H1 (cell line): ENCODE results near the gene UNC5B. TPM values are rescaled to one million over a fixed set of nuclear protein-coding genes. Genes with fewer than 3 reads are reported as not detected.
A peak's percentile ranks its signal among the peaks of the same experiment; 100 is the strongest.

Experiments
- CTCF ChIA-PET: fragments of 300-600 bp; sonication (Branson Sonifier 250); formaldehyde crosslinking; loops from one replicate; lab custom pipeline; 2021; ENCODE audit not compliant: partially characterized antibody; lab: Charles Lee
- POLR2A ChIA-PET: fragments of 300-600 bp; sonication (Branson Sonifier 250); formaldehyde crosslinking; loops from one replicate; lab custom pipeline; 2021; ENCODE audit warnings: inconsistent platforms; ENCODE audit not compliant: partially characterized antibody; lab: Charles Lee
- DNase-seq, 2 experiments: peaks; one replicate each; pipeline versions ENCODE4 v3.0.0 to v3.0.0-alpha.2; 2010 to 2022; ENCODE audit warnings: low spot score in 2 of 2, low read depth in 1 of 2, mixed read lengths in 1 of 2
- FAIRE-seq: peaks from 2 replicates; lab custom pipeline; 2011; peaks lifted over from hg19 to GRCh38; lab: Jason Lieb, UNC
- H2AFZ ChIP-seq: 2 replicates; pipeline ENCODE4 v1.8.1; 2012; ENCODE audit warnings: low read length, inconsistent platforms
- H2AK5ac ChIP-seq: 2 replicates; pipeline ENCODE4 v1.6.1; 2013; ENCODE audit warnings: low read depth, low read length
- H2BK120ac ChIP-seq: replicated peaks from 2 replicates; pipeline ENCODE3; 2013; ENCODE audit warnings: low read depth, low read length, inconsistent platforms
- H2BK12ac ChIP-seq: 2 replicates; pipeline ENCODE4 v1.6.1; 2013; ENCODE audit warnings: low read depth, low read length
- H2BK15ac ChIP-seq: 2 replicates; pipeline ENCODE4 v1.6.1; 2013; ENCODE audit warnings: low read length
- H2BK20ac ChIP-seq: 2 replicates; pipeline ENCODE4 v1.6.1; 2013; ENCODE audit warnings: low read length
- H2BK5ac ChIP-seq: 2 replicates; pipeline ENCODE4 v1.6.1; 2013; ENCODE audit warnings: low read depth, low read length
- H3K14ac ChIP-seq: 2 replicates; pipeline ENCODE4 v1.6.1; 2013; ENCODE audit warnings: inconsistent platforms; ENCODE audit not compliant: insufficient read length
- H3K18ac ChIP-seq: 2 replicates; pipeline ENCODE4 v1.6.1; 2013; ENCODE audit warnings: low read length; ENCODE audit errors: extremely low read depth
- H3K23ac ChIP-seq: 2 replicates; pipeline ENCODE4 v1.6.1; 2013; ENCODE audit warnings: inconsistent platforms; ENCODE audit not compliant: insufficient read length
- H3K23me2 ChIP-seq: 2 replicates; pipeline ENCODE4 v1.6.1; 2013; ENCODE audit warnings: low read depth, low read length
- H3K27ac ChIP-seq: 2 replicates; pipeline ENCODE4 v1.6.1; 2011; ENCODE audit warnings: low read depth, low read length, inconsistent platforms
- H3K27me3 ChIP-seq, 4 experiments: replicated peaks in 1 of 4; 1 replicate in 1 of 4; 2 replicates in 3 of 4; pipeline versions ENCODE4 v1.6.1 to v1.8.1; 2011 to 2013; ENCODE audit warnings: low read length in 3 of 4, mild to moderate bottlenecking in 3 of 4, inconsistent platforms in 2 of 4, mixed read lengths in 2 of 4, moderate library complexity in 1 of 4; ENCODE audit not compliant: control insufficient read depth in 3 of 4, insufficient read depth in 3 of 4; ENCODE audit errors: extremely low read depth in 1 of 4
- H3K36me3 ChIP-seq, 4 experiments: 2 replicates each; pipeline versions ENCODE4 v1.6.1 to v1.8.1; 2011 to 2013; ENCODE audit warnings: mild to moderate bottlenecking in 4 of 4, low read length in 3 of 4, moderate library complexity in 2 of 4, control low read depth in 1 of 4, inconsistent platforms in 1 of 4; ENCODE audit not compliant: insufficient read depth in 4 of 4, control insufficient read depth in 2 of 4
- H3K4ac ChIP-seq: replicated peaks from 2 replicates; pipeline ENCODE3; 2013; ENCODE audit warnings: low read length, low read depth, mixed read lengths, inconsistent platforms; ENCODE audit not compliant: insufficient read length
- H3K4me1 ChIP-seq, 4 experiments: replicated peaks in 1 of 4; 1 replicate in 1 of 4; 2 replicates in 3 of 4; pipeline versions ENCODE4 v1.6.1 to v1.8.1; 2011 to 2013; ENCODE audit warnings: low read length in 3 of 4, inconsistent platforms in 2 of 4, mixed read lengths in 1 of 4; ENCODE audit not compliant: insufficient read depth in 4 of 4, control insufficient read depth in 3 of 4
- H3K4me2 ChIP-seq, 2 experiments: 2 replicates each; pipeline versions ENCODE4 v1.6.1 to v1.8.1; 2011 to 2013; ENCODE audit warnings: low read depth in 2 of 2, low read length in 2 of 2, control low read depth in 1 of 2, inconsistent platforms in 1 of 2, mild to moderate bottlenecking in 1 of 2; ENCODE audit not compliant: insufficient read depth in 1 of 2
- H3K4me3 ChIP-seq, 4 experiments: fragments of 200-600, 300-600 bp in 1 of 4; sonication (generic), shearing (Covaris generic), sonication (Bioruptor Twin) in 1 of 4; 2 replicates each; pipeline versions ENCODE4 v1.5.1 to v1.8.1; 2011 to 2016; ENCODE audit warnings: low read length in 4 of 4, low read depth in 3 of 4, control low read depth in 2 of 4, inconsistent platforms in 2 of 4, mild to moderate bottlenecking in 2 of 4, mixed read lengths in 1 of 4, moderate library complexity in 1 of 4; ENCODE audit not compliant: insufficient read depth in 2 of 4; ENCODE audit errors: extremely low read depth in 1 of 4
- H3K56ac ChIP-seq: replicated peaks from 2 replicates; pipeline ENCODE3; 2013; ENCODE audit warnings: low read depth, mild to moderate bottlenecking, mixed read lengths, low read length, inconsistent platforms; ENCODE audit not compliant: insufficient read length
- H3K79me1 ChIP-seq: 2 replicates; pipeline ENCODE4 v1.6.1; 2013; ENCODE audit warnings: low read depth, low read length, control low read depth
- H3K79me2 ChIP-seq, 2 experiments: 2 replicates each; pipeline versions ENCODE4 v1.6.1 to v1.8.1; 2012 to 2013; ENCODE audit warnings: low read length in 2 of 2, mild to moderate bottlenecking in 2 of 2, inconsistent platforms in 1 of 2; ENCODE audit not compliant: insufficient read depth in 2 of 2, control insufficient read depth in 1 of 2
- H3K9ac ChIP-seq, 4 experiments: replicated peaks in 1 of 4; 1 replicate in 1 of 4; 2 replicates in 3 of 4; pipeline versions ENCODE4 v1.6.1 to v1.8.1; 2011 to 2013; ENCODE audit warnings: low read depth in 3 of 4, low read length in 3 of 4, control low read depth in 2 of 4, mild to moderate bottlenecking in 2 of 4, moderate library complexity in 2 of 4, inconsistent platforms in 1 of 4; ENCODE audit errors: extremely low read depth in 1 of 4
- H3K9me3 ChIP-seq, 2 experiments: 2 replicates each; pipeline versions ENCODE4 v1.6.1 to v1.8.1; 2012 to 2013; ENCODE audit warnings: mild to moderate bottlenecking in 2 of 2, moderate library complexity in 2 of 2, control low read depth in 1 of 2, inconsistent platforms in 1 of 2, low read depth in 1 of 2, low read length in 1 of 2, mixed read lengths in 1 of 2; ENCODE audit not compliant: insufficient read depth in 2 of 2
- H4K20me1 ChIP-seq, 2 experiments: replicated peaks in 1 of 2; 2 replicates each; pipeline versions ENCODE3 to v1.8.1; 2011 to 2013; ENCODE audit warnings: inconsistent platforms in 2 of 2, low read length in 2 of 2, mild to moderate bottlenecking in 1 of 2; ENCODE audit not compliant: insufficient read depth in 2 of 2, control insufficient read depth in 1 of 2
- H4K5ac ChIP-seq: 2 replicates; pipeline ENCODE4 v1.6.1; 2013; ENCODE audit warnings: low read length, low read depth, mixed read lengths, inconsistent platforms; ENCODE audit not compliant: insufficient read length
- H4K8ac ChIP-seq: 2 replicates; pipeline ENCODE4 v1.8.0; 2013; ENCODE audit warnings: mild to moderate bottlenecking, moderate library complexity, low read length, inconsistent platforms; ENCODE audit not compliant: insufficient read depth; ENCODE audit errors: extremely low read depth
- H4K91ac ChIP-seq: replicated peaks from 2 replicates; pipeline ENCODE3; 2013; ENCODE audit warnings: low read length, mixed read lengths, inconsistent platforms; ENCODE audit not compliant: insufficient read length
- CTCF ChIP-seq, 3 experiments: IDR thresholded peaks; 1 replicate in 2 of 3; 2 replicates in 1 of 3; pipeline versions ENCODE4 v1.5.1 to v1.6.1; 2011; ENCODE audit warnings: low read length in 3 of 3, mild to moderate bottlenecking in 3 of 3, inconsistent platforms in 2 of 3, low read depth in 1 of 3, moderate library complexity in 1 of 3; ENCODE audit not compliant: insufficient read depth in 1 of 3; ENCODE audit errors: control extremely low read depth in 1 of 3
- NANOG ChIP-seq: IDR thresholded peaks from 2 replicates; pipeline ENCODE4 v1.6.1; 2011; ENCODE audit warnings: low read length, low read depth, mild to moderate bottlenecking, inconsistent platforms; ENCODE audit not compliant: insufficient read depth, poor library complexity, severe bottlenecking
- TAF1 ChIP-seq: IDR thresholded peaks from 2 replicates; pipeline ENCODE4 v1.6.1; 2011; ENCODE audit warnings: mild to moderate bottlenecking, low read depth, low read length
- WGBS, 2 experiments: shearing (Covaris generic) in 1 of 2; methylation state at CpG; one replicate each; pipeline versions ENCODE4 v1.1.6 to v1.1.7; 2013 to 2015; ENCODE audit warnings: low lambda C conversion rate in 2 of 2, mixed read lengths in 2 of 2, inconsistent platforms in 1 of 2, low coverage in 1 of 2, missing lambda C conversion rate in 1 of 2; ENCODE audit not compliant: insufficient replicate concordance in 2 of 2, insufficient coverage in 1 of 2, insufficient read length in 1 of 2; ENCODE audit errors: extremely low coverage in 1 of 2, missing lambda C conversion rate in 1 of 2; 5-methylcytosine and 5-hydroxymethylcytosine counted together
- polyA plus RNA-seq, 7 experiments: library from polyadenylated mRNA; depleted of rRNA in 3 of 7; stranded (reverse) in 5 of 7; unstranded in 2 of 7; fragments of >200 nt in 5 of 7; fragments of 200-250 nt in 2 of 7; gene quantifications; 1 replicate in 5 of 7; 2 replicates in 1 of 7; 4 replicates in 1 of 7; pipeline versions ENCODE4 v1.2.1 to v1.2.3, GENCODE V29; 2011 to 2013; ENCODE audit warnings: missing spikeins in 2 of 7, mixed read lengths in 2 of 7
- total RNA-seq: library from RNA; stranded (reverse); fragmentation: NEBNext Ultra II Directional; extraction: Animal tissue kit (Norgen Biotek cat#: 25700); gene quantifications from 2 replicates; pipeline ENCODE4 v1.2.1, GENCODE V29; 2021

Gene UNC5B
- total and polyA plus RNA-seq, 2 of the 8 experiments (the other 6 are each of a cell fraction or from before 2014, with no cell fraction given) = 27.9 to 31.8 TPM

GRCh38 chr10:71259815-71260501 lies 47.6 kb downstream of the UNC5B start:
- Histone ChIP-seq H4K20me1 (peaks cover 0 to 6% of the 10 kb centered on the region in 2 experiments), H3K27ac (no peak overlapping the region)

More at GRCh38 chr10:71259815-71260501, 47.6 kb downstream of the UNC5B start:
- H2AFZ ChIP-seq = no peak overlapping the region
- peaks cover 0 to 2% (median 0%) of the 10 kb centered on the region in 4 experiments; a peak in 1 of 7 replicates for H3K27me3 ChIP-seq
- H3K36me3 ChIP-seq = no peaks in the 10 kb centered on the region
- ChIA-PET CTCF (interaction anchor here (0.6 to 4.0 kb wide), 26 partner anchors 9 to 356 kb away, joined by 3 to 21 read pairs (median 4); partner anchors contain the start of gene UNC5B), POLR2A (interaction anchor here (0.8 to 1.6 kb wide), 5 partner anchors 9 to 45 kb away, joined by 3 to 6 read pairs (median 3); no protein-coding TSS in a partner anchor)
- DNase-seq = no peak
- no peak for FAIRE-seq
- TF ChIP-seq CTCF (IDR thresholded peaks at IDR 0.05; ENCODE audit: control extremely low read depth in 1 of 3, insufficient read depth in 1 of 3, low read depth in 1 of 3, low read length in 3 of 3) (peak in 1 of 3 experiments; percentile 22; a peak in 1 of 4 replicates), TAF1 (no peak), NANOG (no peak)
- no peaks in the 10 kb centered on the region for H3K9me3 ChIP-seq
- H2BK20ac ChIP-seq = no peak overlapping the region
- no peak overlapping the region for H2BK5ac ChIP-seq
- H3K56ac ChIP-seq = no peak overlapping the region
- no peak overlapping the region for H3K9ac ChIP-seq
- no peak overlapping the region for H3K23ac ChIP-seq
- WGBS, 2 experiments = 80% methylated on average over 12 of the region's 13 CpGs; no CpG with 5 or more reads in 1 of the 2 experiments
- H3K14ac ChIP-seq = no peak overlapping the region
- H4K8ac ChIP-seq = no peak overlapping the region; the same call in 1 of the 2 replicates
- no peaks in the 10 kb centered on the region for H3K79me2 ChIP-seq
- H4K5ac ChIP-seq = no peak overlapping the region
- H3K23me2 ChIP-seq = no peaks in the 10 kb centered on the region
- no peak overlapping the region for H3K4me3 ChIP-seq
- no peaks in the 10 kb centered on the region for H3K79me1 ChIP-seq
- no peak overlapping the region for H3K18ac ChIP-seq
- H3K4ac ChIP-seq = no peak overlapping the region
- no peak overlapping the region for H2BK120ac ChIP-seq
- peak overlapping the region; percentile 55; the same call in 1 of the 2 replicates for H2BK12ac ChIP-seq
- no peak overlapping the region for H2BK15ac ChIP-seq
- H3K4me1 ChIP-seq = peaks cover 19 to 46% (median 31%) of the 10 kb centered on the region in 4 experiments
- peak overlapping the region; percentile 13 for H4K91ac ChIP-seq
- H3K4me2 ChIP-seq = no peak overlapping the region; a peak in 1 of 4 replicates
- H2AK5ac ChIP-seq = no peak overlapping the region
